Astrocyte of the spinal cord (primary cell): ENCODE data around the gene PDPK1.
"Not testable (repeated sequence)": the region's sequence is repeated elsewhere in the genome, so short reads cannot be mapped to it uniquely, and the experiment has no call there.

Experiments used
- DNase-seq: peaks from one replicate; pipeline ENCODE4 v3.0.0; 2011; ENCODE audit warnings: low read depth, low spot score
- H3K4me3 ChIP-seq: 2 replicates; pipeline ENCODE4 v1.5.1; 2011; ENCODE audit warnings: low read depth, mild to moderate bottlenecking, low read length, moderate library complexity
- in situ Hi-C: cut with HindIII; loops from 2 replicates; pipeline ENCODE4 v1.10.0; 2017; ENCODE audit warnings: low sequenced_read_pairs
- TF ChIP-seq, protein P1 (sequence below): IDR thresholded peaks from 2 replicates; pipeline ENCODE4 v1.5.1; 2012; ENCODE audit warnings: low read depth, mild to moderate bottlenecking, low read length, inconsistent platforms

The PDPK1 gene

DNA sequence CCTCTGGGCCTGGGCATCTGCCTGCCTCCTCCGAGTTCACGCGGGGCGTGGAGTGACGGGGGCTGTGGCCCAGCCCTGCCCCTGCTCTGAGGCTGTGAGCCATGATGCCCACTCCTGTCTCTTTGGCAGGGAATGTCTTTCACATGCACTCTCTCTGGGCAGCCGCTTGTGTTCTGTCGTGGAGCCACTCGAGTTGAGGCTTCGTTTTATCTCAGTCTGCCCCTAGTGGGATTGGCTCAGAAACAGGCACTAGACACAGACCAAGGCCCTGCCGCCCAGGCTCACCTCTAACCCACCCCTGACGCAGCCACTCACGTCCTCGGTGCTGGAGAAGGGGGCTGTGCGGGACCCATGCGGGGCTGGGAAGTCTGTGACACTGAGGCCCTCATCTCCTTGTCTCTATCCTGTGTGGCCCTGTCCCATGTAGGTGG lies 77.0 kb downstream of the PDPK1 start:
- no peak overlapping the region for H3K4me3 ChIP-seq
- TF ChIP-seq, protein P1, sequence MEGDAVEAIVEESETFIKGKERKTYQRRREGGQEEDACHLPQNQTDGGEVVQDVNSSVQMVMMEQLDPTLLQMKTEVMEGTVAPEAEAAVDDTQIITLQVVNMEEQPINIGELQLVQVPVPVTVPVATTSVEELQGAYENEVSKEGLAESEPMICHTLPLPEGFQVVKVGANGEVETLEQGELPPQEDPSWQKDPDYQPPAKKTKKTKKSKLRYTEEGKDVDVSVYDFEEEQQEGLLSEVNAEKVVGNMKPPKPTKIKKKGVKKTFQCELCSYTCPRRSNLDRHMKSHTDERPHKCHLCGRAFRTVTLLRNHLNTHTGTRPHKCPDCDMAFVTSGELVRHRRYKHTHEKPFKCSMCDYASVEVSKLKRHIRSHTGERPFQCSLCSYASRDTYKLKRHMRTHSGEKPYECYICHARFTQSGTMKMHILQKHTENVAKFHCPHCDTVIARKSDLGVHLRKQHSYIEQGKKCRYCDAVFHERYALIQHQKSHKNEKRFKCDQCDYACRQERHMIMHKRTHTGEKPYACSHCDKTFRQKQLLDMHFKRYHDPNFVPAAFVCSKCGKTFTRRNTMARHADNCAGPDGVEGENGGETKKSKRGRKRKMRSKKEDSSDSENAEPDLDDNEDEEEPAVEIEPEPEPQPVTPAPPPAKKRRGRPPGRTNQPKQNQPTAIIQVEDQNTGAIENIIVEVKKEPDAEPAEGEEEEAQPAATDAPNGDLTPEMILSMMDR, result no peak
- in situ Hi-C loops, result no loop called here
- no peak for DNase-seq

DNA sequence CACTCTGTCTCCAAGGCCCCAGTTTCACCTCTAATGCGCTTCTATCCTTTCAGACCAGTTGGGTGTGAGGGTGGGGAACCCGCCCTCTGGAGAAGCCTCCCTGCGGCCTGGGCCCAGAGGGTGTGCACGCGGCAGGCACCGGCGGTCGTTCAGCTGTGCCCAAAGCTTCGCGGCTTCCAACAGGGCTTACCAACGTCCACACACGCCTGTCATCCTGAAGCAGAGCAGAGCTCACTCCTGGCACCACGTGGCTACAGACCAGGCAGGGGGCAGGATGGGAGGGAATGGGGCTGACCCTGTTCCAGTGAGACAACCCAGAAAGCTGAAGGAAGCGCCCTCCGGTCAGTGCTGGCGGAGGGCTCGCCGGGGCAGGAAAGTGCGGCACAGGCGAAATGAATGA lies 81.1 kb downstream of the PDPK1 start:
- in situ Hi-C loops, H3K4me3 ChIP-seq, DNase-seq: not testable (repeated sequence)

DNA sequence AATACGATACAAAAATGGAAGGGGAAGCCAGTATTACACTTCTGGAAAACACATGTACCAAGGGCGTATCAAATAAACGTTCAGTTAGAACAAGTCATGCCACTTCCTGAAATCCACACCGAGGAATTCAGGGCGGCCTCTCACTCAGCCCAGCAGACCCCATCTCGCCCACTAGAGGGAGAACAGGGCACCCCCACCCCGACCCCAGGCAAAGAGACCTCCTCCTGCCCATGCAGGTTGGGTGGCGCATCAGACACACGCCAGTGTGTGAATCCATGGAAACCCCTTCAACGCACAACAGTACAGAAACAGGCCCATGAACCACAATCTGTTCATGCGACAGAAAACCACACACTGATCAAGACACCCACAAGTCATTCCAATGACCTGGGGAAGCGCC lies 81.8 kb downstream of the PDPK1 start:
- in situ Hi-C loops, H3K4me3 ChIP-seq, DNase-seq: not testable (repeated sequence)
- TF ChIP-seq, protein P1, result peak; percentile 8

DNA sequence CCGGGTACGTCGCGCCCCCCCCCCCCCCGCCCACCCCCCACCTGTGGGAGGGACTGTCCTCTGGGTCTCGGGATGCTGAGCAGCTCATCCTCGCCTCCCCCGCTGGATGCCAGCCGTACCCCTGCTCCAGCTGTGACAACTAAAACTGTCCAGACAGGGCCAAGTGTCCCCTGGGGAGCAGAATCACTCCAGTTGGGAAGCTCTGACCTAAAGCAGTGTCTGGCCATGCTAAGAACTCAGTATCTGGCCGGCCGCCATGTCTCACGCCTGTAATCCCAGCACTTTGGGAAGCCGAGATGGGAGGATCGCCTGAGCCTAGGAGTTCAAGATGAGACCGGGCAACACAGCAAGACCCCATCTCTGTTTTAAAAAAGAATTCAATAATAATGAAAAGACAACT lies 83.0 kb downstream of the PDPK1 start:
- in situ Hi-C loops, DNase-seq, H3K4me3 ChIP-seq: not testable (repeated sequence)

DNA sequence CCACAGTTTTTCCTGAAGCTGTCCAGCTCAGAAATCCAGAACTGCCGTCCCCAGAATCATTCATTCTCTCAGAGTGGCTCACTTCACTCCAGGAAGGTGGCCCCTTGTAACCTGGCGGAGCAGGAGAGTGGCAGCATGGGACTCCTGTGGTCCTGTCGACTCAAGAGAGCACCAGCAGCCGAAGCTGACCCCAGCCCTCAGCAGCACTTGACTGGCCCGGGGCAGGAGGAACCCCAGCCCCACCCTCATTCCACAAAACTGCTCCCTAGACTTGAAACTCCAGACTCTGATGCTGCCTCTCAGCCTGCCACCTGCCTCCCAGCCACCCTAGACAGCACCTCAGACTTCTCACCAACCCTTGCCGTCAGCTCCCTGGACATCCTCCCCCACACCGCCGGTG lies 83.6 kb downstream of the PDPK1 start:
- H3K4me3 ChIP-seq, in situ Hi-C loops, DNase-seq: not testable (repeated sequence)

DNA sequence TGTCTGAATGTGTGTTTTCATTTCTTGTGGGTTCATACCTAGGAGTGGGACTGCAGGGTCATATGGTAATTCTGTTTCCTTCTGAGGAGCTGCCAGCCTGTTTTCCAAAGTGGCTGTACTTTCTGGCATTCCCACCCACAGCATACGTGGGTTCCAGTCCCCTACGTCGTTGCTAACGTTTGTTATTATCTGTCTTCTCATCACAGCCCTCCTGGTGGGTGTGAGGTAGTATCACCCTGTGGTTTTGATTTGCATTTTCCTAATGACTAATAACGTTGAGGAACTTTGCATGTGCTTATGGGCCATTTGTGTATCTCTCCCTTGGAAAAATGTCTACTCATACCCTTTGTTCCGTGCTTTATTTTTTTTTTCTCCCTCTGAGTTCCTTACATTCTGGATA lies 89.3 kb downstream of the PDPK1 start:
- DNase-seq, in situ Hi-C loops, H3K4me3 ChIP-seq: not testable (repeated sequence)

DNA sequence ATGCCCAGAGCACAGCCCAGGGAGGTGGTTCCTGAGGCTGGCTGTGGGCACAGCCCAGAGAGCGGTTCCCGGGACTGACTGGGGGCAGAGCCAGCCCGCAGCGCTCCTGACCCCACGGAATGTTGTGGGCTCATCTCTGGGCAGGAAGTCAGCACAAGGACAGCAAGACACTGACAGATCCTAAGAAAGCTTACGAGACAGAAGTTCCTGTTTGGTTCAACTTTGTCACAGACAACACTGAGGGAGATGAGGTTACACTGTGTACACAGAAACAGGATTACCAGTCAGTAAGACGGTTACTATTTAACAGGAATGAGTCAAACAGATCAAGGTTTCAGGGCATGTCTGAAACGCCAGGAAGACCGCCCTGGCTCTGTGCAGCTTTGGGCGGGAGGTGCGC lies 93.4 kb downstream of the PDPK1 start:
- DNase-seq, H3K4me3 ChIP-seq, in situ Hi-C loops: not testable (repeated sequence)

DNA sequence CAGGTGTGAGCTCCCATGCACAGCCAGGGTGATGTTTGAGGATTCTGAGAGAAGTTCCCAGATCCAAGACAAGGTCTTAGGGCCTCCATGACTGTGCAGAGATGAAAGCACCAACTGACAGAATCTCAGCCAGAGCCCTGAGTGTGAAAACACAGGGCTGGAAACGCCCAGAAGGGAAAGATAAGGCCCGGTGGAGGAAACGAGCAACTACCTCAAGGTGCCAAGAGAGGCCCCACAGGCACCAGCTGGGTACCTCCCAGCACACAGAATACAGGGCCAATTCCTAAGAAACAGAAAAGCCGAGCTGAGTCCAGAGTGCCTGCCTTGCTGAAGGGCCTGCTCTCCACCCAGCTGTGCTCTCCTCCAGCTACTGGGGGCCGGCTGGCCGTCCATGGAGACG lies 94.5 kb downstream of the PDPK1 start:
- H3K4me3 ChIP-seq, DNase-seq, in situ Hi-C loops: not testable (repeated sequence)

DNA sequence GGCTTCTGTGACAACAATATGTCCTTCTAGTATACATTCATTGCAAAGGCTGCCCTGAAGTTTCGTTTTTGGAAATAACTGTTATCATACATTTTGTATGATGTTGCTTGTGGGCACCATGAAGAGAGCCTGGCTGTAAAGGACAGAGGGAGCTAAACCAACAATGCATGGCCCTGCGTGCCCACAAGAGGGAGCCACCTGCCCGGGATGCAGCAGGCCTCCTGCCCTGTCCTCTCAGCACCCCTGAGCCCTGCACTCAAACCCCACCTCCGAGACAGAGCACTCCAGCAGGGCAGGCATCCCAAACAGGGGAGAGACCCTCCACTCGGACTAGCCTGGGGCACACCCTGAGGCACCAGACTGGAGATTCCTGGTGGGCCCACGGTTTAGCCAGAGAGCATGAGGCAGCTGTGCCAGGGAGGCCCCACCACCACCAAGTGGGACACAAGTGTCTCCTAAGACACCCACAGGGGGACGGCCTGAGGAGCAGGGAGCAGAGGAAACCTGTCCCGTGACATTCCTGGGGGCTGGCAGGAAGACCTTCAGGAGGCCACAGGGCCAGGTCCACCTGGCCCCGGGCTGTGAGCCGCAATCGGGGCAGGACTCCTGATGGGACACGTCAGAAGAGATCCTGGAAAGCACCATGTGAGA lies 101.4 kb downstream of the PDPK1 start:
- DNase-seq, H3K4me3 ChIP-seq, in situ Hi-C loops: not testable (repeated sequence)

DNA sequence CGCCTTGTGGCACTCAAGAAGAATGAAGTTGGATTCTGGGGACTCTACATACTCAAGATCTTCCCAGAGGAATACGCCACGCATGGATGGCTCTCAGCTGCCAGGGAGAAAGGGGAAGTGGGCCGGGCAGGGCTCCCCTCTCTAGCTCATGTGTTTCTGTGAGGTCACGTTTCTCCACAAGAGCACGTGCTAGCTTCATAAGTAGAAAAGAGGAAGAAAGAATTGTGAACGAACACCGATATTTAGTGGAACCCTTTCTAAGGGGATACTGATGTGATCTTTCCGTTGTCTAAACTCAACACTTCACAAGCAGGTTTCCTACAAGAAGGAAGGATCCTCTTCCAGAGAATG lies 101.9 kb downstream of the PDPK1 start:
- in situ Hi-C loops, DNase-seq, H3K4me3 ChIP-seq: not testable (repeated sequence)

DNA sequence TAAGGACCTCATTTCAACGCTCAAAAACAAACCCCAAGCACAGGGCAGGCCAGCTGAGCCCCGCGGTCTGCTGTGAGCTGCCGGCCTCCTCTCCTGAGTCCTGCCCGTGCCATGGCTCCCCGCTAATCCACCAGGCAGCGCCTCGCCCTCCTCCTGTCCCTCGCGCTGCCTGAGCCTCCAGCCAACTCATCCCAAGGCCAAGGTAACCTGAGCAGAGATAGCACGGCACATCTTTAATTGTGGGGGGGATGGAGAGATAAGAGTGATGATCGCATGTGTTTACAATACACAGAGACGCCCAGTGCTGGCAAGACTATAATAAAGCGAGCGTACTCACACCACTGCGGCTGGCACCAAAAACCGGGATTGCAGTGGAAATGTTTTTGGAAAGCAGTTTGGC lies 104.7 kb downstream of the PDPK1 start:
- in situ Hi-C loops, H3K4me3 ChIP-seq, DNase-seq: not testable (repeated sequence)

DNA sequence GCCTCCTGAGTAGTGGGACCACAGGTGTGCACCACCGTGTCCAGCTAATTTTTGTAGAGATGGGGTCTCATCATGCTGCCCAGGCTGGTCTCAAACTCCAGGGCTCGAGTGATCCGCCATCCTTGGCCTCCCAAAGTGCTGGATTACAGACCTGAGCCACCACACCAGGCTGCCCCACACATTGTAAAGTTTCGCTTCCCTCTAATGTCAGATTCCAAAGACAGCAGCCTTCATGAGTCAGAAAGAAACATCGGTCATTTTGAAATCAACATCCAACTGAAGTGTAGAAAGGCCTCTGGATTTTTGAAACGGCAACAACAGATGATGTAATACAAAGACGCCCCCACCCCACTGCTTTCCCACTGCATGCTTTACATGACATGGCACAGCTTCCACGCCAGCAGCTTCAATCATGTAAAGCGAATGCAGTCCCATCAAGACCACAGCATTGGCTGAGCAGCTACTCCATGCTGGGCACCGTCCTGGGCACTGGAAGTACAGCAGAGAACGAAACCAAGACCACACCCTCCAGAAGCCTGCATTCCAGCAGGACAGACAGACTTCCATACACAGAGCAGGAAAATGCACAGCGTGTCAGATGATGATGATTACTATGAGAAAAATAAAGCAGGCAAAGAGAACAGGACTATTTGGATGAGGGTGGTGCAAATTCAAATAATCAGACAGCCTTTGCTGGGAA lies 107.1 kb downstream of the PDPK1 start:
- DNase-seq, H3K4me3 ChIP-seq, in situ Hi-C loops: not testable (repeated sequence)

DNA sequence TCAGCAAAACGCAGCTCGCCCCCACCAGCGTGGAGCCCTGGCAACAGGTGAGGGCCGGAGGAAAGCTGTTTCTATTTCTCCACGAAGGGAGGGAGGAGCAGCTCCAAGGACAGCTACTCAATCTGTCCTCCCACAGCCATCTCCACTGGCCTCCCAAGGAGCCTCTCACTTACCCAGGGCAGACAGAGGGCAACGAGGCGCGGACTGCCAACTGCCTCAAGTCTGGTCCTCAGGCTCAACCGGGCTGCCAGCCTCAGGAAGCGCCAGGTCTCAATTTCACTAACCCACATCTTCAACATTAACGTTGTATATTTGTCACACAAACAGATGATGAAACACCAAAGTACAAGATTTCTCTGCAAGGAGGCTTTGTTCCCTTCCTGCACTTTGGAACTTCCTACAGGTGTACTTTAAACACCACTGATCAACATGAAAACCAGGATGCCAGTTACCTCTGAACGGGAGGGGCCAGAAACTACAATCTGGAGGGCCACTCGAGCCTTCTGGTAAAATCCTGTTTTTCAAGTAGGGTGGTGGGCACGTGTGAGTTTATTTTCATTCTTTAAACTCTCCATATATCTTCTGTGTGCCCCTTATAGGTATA lies 113.5 kb downstream of the PDPK1 start:
- in situ Hi-C loops, result not testable (repeated sequence)

More for the DNA sequence above, 113.5 kb downstream of the PDPK1 start:
- not testable (repeated sequence) for DNase-seq, H3K4me3 ChIP-seq
